GM19035 (cell line): ENCODE results near the gene BPIFB2.

ENCODE experiments used
- ATAC-seq: cut with Tn5 transposase; IDR thresholded peaks from one replicate; pipeline ENCODE4 v1.9.1; 2021; ENCODE audit not compliant: unreplicated experiment

Gene BPIFB2

DNA sequence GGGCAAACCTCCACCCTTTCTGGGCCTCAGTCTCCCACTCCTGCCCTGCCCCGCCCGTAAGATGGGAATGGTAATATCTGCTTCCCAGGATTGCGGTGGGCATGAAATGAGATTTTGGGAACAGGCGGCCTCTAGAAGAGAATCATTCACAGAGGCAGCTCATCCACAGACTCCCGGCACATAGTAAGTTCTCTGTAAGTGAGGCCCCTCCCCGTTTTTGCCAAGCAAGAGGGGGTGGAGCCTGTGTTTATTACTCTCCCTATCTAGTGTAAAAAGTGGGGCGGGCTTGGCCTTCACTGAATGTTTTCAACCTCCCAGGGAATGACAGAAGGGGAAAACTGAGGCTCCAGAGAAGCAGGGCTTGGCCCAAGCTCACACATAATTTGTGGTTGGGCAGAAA lies 23.3 kb upstream of the BPIFB2 start:
- no peak for ATAC-seq

DNA sequence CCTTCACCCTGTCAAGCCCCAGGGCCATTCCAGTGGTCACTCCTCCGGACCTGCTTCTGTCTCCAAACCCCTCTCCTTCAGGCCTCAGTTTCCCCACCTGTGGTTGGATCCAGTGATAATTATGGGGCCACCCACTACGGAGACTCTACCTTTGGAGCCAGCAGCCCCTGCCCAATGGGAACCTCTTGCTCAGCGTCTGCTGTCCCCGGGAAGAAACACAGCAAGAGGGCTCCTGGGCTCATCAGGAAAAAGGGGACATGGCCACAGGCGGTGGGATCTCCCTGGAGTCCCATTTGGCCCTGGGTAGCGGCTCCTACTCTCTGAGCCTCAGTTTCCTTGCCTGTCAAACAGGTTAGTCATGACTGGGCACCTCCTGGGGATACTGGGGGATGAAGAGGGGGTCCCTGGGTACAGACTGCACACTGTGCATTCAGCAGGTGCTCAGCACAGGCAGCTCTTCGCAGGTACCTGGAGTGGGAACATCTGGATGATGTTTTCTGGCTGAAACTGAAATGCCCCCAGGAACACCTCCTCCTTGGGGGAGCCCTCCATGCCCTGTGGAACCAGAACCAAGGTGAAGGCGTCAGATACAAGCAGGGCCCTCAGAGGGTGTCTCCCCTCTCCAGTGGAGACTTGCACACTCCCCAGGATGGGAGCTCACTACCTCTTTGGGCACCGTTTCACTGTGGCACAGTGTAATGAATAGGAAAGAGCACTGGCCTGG lies 22.7 kb upstream of the BPIFB2 start:
- no peak for ATAC-seq

DNA sequence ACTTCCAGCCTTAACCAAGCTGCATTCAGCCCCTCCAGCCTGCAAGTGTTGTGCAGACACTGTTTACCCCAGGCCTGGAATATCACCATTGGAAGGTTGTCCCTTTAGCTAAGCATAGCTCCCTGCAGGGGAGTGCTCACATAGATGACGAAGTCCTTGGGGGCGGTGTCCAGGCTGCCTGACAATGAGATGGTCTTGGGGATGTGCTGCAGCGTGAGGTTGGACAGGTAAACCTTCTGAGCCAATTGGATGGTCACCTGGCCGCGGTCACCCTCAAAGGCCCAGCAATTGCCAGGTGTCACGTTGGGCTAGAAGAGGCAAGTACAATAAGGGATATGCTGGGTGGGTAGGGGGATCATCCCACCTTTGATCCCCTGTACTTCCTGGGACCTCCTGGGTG lies 21.9 kb upstream of the BPIFB2 start:
- no peak for ATAC-seq

DNA sequence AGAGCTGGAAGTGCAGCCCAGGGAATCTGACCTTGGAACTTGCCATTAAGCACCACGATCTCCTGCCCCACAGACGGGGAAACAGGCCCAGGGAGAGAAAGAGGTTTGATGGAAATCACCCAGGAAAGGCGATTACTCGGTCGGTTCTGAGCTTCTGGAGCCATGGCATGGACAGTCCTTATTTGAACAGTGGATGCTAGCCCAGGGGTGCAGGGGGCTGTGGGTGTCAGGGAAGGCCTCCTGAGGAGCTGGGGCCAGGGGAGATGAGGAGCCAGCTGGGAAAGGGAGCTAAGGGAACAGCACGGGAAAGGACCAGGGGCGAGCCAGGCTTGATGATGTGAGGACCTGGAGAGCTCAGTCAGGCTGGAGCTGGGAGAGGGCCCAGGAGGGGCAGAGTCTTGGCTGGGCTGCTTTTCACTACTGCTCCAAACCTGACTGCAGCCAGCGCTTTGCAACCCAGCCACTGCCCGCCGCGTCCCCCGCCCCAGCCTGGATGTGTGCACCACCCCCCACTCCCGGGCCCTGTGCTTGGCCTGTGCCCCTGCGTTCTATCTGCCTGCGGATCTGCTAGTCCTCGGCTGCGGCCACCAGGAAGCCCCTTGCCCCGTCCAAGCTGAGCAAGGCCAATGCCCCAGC lies 21.1 kb upstream of the BPIFB2 start:
- no peak for ATAC-seq

DNA sequence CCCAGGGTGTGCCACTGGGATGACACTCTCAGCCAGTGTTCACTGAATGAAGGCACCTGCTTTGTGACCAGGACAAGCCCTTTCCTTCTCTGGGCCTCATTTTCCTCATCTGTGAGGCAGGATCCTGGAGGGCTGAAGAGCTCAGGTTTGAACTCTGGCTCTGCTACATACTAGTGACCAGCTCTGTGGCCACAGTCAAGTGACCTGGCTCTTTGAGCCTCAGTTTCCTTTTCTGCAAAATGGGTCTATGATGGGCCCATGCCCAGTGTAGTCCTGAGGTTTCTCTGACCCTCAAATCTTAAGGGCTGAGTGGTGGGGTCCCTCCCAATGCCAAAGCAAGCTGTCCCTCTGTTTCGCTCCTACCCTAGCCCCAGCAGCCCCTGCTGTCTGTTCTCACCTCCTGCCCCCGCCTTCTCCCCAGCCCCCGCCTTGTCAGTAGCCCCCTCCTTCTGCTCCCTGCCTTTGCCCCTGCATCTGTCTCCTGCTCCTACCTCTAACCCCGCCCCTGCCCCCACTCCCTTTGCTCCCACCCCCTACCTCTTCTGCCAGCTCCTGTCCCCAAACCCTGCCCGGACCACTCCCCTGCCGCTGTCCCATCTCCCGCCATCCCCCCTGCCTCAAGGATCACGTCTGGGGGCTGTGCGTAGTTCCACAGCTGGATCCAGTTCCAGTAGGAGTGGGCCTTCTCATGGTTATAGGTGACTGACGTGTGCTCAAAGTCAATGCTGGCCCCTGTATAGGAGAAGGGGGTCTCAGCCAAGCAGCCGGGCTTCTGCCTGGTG lies 20.3 kb upstream of the BPIFB2 start:
- no peak for ATAC-seq

DNA sequence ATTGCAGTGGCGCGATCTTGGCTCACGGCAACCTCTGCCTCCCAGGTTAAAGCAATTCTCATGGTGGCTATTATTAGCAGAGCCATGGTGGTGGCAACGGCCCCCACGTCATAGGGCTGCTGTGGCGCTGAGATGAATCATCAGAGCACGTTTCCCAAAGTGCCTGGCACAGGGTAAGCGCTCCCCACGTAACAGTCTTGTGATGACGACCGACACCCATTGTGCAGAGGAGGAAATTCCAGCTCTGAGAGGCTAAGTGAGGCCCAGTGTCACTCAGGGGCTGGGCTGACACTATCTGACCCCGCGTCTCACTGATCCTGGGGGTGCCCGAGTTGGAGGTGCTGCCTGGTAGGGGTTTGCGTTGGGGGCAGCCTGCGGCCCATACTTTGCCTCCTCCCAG lies 19.5 kb upstream of the BPIFB2 start:
- no peak for ATAC-seq

DNA sequence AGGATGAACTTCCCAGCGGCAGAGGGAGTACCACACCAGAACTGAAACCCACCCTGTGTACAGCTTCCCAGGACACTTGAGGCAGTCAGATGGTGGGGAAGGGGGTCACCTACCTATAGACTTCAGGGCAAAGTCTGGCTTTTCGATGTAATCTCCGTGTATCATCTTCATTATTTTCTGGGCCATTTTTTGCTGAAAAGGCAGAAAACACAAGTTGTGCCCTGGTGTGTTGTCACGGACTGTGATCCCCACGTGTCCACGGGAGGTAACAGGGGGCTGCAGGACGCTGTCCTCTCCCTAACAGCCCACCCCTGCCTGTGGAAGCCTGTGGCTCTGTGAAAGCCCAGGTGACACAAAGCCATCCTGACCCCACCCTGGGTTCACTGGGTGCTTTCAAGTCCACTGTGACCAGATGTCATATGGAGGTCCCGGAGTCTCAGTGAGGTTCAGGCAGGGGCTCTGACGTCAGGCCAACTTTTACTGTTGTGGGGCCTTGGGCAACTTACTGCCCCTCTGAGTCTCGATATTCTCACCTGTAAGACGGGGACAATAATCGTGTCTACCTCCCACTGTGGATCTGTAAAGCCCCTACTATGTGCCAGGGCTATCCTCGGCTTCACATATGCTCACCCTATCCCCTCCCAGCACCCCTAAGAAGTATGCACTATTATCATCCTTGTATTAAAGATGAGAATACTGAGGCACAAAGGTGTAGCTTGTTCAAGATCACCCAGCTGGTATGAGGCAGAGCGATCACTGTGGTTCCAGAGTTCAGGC lies 17.8 kb upstream of the BPIFB2 start:
- ATAC-seq, result no peak

DNA sequence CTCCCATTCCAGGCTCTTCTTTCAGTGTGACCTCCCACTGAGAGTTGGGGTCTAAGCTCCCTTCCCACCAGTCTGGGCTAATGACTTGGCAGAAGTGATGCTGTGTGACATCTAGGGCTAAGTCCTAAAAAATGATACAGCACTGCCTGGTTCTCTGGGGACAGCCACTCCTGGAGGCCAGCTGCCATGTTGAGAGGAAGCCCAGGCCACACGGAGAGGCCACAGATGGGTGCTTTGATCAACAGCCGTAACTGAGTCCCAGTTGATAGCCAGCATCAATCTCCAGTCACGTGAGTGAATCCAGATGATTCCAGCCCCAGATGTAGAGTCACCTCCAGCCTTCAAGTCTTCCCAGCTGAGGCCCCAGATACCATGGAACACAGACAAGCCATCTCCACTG lies 17.1 kb upstream of the BPIFB2 start:
- ATAC-seq, result no peak

DNA sequence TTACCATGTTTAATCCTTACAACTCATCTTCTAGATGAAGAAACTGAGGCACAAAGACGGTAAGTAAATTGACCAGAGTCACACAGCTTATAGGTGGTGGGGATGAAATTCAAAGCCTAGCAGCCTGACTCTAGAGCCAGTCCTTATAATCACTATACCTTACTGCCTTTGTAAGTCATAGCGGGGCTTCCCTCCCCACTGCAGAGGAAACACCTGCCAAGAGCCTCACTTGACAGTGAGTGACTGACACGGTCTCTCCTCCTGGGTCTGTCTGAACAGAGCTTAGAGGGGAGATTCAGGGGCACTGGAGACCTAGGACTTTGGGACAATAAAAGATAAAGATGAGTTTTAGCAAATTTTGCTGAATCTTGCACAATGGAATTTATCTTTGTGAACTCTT lies 16.1 kb upstream of the BPIFB2 start:
- no peak for ATAC-seq

DNA sequence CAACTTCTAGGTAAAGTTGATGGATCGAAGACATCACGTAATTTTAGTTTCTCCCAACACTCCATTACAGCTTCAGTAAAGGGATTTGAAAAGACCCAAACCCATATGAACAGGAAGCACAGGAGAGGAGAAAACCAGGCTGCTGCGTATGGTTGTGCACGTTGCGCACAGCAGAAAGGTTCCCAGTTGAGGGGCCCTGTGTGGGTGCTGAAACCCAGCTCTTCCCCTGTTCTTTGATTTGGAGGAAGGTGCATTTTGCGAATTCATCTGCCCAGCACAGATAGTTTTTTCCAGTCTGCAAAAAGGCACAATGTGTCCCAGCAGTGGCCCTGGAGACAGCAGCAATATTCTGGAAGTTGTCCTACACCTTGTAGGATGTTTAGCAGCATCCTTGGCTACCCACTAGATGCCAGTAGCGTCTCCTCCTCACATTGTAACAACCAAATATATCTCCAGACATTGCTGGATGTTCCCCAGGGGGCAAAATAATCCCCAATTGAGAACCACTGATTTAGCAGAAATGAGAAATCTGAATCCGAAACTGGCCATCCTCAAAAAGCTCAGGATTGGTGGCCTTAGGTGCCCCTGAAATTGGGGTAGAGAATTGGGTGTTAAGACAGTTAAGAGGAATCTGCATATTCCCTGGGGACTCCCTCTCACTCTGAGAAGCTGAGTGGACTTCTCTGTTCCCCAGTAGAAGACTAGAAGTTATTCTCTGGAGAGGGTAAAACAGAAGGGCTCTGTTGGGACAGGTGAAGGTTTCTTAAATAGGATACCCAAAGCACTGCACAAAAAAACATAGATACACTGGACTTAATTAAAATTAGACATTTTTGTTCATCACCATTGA lies 15.5 kb upstream of the BPIFB2 start:
- ATAC-seq, result no peak

DNA sequence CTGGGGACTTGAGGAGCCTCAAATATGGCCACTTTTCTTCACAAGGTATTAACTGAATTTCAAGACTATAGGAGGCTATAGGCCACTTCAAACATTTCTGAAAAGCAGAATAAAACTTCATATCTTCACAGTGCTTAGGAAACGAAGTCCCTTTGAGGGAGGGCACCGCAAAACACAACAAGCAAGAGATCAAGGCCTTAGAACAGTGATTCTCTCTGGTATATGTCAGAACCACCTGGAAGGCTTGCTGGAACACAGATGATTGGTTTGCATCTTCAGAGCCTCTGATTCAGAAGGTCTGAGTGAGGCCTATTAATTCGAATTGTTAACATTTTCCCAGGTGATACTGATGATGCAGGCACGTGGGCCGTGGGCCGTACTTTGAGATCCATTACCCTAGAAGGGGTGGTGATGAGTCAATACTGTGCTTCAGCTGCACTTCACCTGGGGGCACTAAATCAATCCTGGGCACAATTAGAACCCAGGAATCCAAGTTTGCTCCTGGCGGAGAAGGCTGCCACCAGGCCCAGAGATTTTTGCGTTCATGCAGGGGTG lies 13.9 kb upstream of the BPIFB2 start:
- no peak for ATAC-seq

DNA sequence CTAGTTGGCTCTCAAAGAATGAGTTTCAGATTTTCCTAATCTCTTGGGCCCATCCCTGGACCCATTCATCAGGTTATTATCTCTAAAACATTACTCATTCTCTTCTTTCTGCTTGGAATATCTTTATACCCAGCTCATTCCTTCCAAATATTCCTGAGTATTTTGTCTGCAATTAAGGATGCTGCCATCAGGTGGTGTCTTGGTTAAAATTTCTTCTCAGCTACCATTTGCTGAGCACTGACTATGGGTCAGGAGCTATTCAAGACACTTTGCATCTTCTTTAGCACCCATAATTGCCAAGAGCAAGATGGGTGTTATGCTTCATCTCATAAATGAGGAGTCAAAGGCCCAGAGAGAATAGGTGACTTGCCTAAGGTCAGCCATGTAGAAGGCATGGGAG lies 11.7 kb upstream of the BPIFB2 start:
- no peak for ATAC-seq

DNA sequence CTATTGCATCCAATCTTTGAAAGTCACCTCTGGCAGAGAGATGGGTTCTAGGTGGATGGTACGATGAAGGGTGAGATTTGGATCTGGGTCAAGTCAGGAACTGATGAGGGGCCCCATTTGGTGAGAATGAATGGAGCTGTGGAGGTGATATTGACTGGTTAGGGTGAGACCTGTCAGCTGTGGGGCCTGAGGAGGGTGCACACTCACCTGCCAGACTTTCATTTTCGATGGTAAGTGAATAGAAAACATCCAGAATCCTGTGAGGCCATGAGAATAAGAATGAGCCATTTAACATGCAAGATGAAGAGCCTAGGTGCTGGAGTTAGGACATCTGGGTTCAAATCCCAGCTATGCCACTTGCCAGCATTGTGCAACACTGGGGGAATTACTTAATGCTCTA lies 10.1 kb upstream of the BPIFB2 start:
- no peak for ATAC-seq

DNA sequence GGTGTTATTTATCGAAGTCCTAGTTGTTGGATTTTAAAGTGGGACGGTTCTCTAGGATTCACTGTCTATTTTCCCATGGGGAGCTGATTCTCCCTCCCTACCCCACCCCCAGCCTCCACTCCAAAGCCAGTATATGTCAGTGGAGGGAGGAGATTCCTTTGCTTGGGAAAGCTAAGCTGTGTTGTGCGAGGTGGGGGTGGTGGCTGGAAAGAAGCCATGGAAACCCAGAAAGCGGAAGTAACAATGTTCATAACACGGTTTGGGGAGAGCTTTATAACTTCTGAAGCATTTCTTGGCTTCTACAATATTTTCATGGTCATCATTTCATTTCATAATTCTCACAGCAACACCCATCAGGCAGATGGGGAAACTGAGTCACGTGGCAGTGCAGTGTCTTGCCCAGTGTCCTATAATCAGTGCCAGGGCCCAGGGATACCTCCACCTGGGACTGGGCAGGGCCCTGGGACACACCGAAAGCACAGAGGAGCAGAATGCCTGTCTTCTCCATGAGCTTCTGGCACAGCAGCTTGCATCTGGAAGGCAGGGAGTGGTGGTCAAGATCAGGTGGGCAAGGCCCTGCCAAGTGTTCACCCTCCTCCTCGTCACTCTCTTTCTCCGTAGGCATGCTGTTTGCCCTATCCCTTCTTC lies 7.8 kb upstream of the BPIFB2 start:
- ATAC-seq, result no peak

DNA sequence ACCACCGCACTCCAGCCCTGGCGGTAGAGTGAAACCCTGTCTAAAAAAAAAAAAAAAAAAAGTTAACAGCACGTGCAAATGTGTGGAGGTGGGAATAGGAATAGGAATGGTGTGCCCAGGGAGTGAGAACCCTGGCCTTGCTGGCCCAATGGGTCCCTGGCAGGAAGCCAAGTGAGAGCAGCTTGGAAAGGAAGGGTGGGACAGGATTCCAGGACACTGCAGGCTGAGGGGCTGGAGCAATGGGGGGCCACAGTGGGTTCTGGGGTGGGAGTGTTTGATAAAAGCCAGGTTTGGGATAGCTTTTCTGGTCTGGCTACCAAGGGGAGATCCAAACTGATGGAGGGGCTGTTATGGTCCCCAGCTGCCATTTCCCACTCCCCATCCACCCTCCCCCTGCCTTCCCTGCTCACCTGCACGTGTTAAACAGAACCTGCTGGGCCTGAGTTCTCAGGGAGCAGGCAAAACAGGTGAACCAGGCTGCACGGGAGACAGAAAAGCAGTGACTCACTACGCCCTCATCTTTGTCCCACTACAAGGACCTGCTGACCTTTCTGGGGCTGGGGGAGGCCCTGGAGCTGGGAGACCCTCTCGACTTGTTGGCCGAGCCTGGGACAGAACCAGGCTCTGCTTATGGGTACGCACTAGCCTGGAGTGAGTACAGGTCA lies 6.6 kb upstream of the BPIFB2 start:
- ATAC-seq, result no peak

DNA sequence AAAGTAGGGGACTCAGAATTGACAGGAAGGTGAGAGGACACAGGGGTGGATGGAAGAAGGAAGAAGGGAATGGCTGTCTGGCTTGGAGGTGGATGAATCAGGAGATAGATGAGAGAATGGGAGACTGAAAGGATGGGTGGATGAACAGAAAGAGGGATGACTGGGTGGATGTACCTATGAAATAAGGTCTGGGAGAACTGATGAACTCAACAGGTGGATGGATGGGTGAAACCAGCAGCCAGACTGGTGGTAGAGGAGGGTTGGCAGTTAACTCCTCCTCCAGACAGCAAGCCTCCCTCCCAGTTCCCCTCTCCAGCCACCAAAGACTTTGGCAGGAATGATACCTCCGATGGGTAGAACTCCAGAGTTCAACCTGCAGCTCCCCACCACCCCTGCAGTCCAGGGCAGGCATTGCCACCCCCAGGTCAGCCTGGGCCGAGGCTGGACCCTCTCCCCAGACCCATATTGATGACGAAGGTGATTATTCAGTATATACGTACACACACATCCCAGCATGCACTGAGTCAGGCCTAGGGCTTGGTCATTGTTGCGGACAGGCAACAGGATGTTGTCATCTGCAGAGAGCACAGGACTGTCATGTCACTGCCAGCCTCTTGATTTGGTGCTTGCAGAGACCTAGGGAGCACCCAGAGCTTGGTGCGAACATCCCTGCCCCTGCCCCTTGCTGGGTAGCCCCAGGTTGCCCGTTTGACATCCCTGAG lies 5.3 kb upstream of the BPIFB2 start:
- no peak for ATAC-seq

DNA sequence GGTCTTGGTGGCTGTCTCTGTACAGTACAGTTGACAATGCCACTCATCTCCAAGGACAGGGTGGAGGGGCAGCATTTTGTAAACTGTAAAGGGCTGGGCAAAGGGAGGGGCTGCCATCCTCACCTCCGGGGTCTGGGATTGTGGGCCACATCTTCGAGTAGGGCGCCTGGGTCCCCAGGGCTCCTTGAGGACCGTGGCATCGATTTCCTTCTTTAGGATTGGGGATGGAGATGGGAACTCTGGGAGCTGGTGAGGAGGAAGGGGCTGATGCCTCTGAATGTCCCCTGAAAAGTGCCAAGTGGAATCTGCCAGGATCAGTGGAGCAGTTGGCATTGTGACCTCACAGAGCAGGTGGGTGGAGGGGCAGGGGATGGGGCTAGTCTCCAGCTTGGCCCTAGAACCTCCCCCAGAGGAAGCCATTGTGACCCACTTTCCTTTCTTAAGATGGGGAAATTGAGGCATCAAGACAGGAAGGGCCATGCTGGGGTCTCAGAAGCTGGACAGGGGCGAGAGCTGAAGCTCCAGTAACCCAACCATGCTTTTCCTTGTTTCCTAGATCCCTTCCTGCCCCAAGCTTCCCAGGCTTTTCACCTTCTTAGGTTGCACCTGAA lies 3.3 kb upstream of the BPIFB2 start, which contains the start of gene SUN5:
Gene SUN5 (minus strand): TSS at position 293 of the 611 bp plus-strand sequence. CDS start 93 bp downstream, at position 200.
- no peak for ATAC-seq

DNA sequence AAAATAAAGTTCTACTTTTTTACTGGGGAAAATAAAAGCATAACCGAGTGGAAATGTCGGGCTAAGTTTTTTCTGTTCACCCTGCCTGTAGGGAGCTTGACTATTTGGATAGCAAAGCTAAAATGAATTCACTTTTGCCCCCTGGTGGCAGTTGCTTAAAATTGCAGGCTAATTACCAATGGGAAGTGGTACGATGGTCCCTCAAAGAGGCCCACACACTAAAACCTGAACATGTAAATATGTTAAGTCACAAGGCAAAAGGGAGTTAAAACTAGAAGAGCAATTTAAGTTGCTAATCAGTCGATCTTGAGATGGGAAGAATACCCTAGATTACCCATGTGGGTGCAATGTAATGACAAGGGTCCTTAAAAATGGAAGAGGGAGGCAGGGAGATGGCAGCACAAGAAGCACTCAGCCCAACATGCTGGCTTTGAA lies 2.4 kb upstream of the BPIFB2 start:
- ATAC-seq, result no peak
